ENCODE results near the gene APOC1. TPM values are rescaled to one million over a fixed set of nuclear protein-coding genes. Genes with fewer than 3 reads are reported as not detected.
"Not testable (repeated sequence)": the region's sequence is repeated elsewhere in the genome, so short reads cannot be mapped to it uniquely, and the experiment has no call there.

The APOC1 gene
- total RNA-seq, 1 donor from 2014 or later: 14.5 TPM

DNA sequence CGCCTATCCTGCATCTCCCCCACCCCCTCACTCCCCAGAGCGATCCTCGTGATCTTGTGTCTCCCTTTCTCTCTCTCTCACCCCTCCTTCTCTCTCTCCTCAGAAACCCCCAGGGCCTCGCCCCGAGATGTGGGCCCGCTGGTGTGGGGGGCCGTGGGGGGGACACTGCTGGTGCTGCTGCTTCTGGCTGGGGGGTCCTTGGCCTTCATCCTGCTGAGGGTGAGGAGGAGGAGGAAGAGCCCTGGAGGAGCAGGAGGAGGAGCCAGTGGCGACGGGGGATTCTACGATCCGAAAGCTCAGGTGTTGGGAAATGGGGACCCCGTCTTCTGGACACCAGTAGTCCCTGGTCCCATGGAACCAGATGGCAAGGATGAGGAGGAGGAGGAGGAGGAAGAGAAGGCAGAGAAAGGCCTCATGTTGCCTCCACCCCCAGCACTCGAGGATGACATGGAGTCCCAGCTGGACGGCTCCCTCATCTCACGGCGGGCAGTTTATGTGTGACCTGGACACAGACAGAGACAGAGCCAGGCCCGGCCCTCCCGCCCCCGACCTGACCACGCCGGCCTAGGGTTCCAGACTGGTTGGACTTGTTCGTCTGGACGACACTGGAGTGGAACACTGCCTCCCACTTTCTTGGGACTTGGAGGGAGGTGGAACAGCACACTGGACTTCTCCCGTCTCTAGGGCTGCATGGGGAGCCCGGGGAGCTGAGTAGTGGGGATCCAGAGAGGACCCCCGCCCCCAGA, 36.1 kb upstream of the APOC1 start:
- H3K9me3 ChIP-seq: no peaks in the 10 kb centered on the region
- H3K36me3 ChIP-seq: peaks cover 0 to 37% of the 10 kb centered on the region in 2 donors
- TF ChIP-seq POLR2AphosphoS5 (IDR thresholded peaks at IDR 0.05; ENCODE audit: insufficient read depth in 1 of 2, low read depth in 1 of 2): no peak
- TF ChIP-seq POLR2A (IDR thresholded peaks at IDR 0.05): no peak
- TF ChIP-seq, protein P1, sequence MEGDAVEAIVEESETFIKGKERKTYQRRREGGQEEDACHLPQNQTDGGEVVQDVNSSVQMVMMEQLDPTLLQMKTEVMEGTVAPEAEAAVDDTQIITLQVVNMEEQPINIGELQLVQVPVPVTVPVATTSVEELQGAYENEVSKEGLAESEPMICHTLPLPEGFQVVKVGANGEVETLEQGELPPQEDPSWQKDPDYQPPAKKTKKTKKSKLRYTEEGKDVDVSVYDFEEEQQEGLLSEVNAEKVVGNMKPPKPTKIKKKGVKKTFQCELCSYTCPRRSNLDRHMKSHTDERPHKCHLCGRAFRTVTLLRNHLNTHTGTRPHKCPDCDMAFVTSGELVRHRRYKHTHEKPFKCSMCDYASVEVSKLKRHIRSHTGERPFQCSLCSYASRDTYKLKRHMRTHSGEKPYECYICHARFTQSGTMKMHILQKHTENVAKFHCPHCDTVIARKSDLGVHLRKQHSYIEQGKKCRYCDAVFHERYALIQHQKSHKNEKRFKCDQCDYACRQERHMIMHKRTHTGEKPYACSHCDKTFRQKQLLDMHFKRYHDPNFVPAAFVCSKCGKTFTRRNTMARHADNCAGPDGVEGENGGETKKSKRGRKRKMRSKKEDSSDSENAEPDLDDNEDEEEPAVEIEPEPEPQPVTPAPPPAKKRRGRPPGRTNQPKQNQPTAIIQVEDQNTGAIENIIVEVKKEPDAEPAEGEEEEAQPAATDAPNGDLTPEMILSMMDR (IDR thresholded peaks at IDR 0.05): no peak
- intact Hi-C loops (cut with DNase I): no loop called here
- no peak overlapping the region for H3K27ac ChIP-seq
- DNase-seq (ENCODE audit: extremely low spot score in 2 of 2): no peak
- H3K4me3 ChIP-seq: no peak overlapping the region
- peaks cover 6% of the 10 kb centered on the region for H3K4me1 ChIP-seq
- H3K27me3 ChIP-seq: no peaks in the 10 kb centered on the region

DNA sequence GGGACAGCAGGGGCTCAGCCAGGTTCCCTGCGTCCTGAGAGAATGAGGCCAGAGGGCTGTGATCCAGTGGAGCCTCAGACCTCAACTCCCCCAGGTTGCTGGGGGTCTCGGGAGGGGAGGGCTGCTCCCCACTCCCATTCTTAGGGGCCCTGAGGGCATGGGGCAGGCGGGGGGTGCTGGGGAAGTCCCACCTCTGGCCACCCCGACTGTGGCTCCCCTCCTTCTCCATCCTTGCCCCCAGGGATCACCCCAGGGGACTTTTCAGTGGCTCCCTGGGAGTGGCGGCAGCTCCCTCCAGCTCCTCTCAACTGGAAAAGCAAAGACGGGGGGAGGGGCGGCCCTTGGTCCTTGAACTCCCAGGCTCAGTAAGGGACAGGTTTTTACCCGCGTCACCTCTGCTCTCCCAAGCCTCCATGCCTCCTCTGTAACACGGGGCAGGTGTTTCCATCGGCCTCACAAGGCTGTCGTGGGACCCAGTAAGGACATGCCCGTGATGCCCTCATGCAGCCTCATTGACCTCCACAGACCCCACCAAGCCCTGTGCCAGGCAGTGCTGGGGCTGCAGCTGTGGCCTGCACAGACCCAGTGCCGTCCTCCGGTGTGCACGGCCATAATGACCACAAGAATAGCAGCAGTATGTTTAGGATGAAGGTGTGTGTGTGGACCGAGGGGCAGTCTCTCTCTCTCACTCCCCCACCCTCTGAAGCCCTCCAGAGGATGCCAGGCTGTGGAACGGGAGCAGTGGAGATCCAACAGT, 34.9 kb upstream of the APOC1 start:
- no peak overlapping the region for H3K27ac ChIP-seq
- TF ChIP-seq POLR2AphosphoS5 (IDR thresholded peaks at IDR 0.05; ENCODE audit: insufficient read depth in 1 of 2, low read depth in 1 of 2): no peak
- no peak for TF ChIP-seq POLR2A (IDR thresholded peaks at IDR 0.05)
- TF ChIP-seq, protein P1 (IDR thresholded peaks at IDR 0.05): no peak
- H3K36me3 ChIP-seq: peaks cover 0 to 36% of the 10 kb centered on the region in 2 donors
- no peaks in the 10 kb centered on the region for H3K27me3 ChIP-seq
- intact Hi-C loops (cut with DNase I): no loop called here
- H3K4me3 ChIP-seq: no peak overlapping the region
- no peak for DNase-seq (ENCODE audit: extremely low spot score in 2 of 2)
- H3K9me3 ChIP-seq: no peaks in the 10 kb centered on the region
- H3K4me1 ChIP-seq: peaks cover 6% of the 10 kb centered on the region

DNA sequence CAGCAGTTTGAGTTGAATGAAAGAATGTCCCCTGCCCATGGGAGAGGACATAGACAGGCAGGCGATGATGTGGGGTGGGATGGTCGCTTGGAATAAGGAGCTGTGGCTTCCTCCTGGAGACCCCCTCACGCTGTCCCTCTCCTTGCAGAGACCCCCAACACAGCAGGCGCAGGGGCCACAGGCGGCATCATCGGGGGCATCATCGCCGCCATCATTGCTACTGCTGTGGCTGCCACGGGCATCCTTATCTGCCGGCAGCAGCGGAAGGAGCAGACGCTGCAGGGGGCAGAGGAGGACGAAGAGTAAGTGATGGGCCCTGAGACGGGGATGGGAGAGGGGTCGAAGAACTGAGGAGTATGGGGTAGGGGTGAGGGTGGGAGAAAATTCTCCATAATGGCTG, 32.3 kb upstream of the APOC1 start:
- peaks cover 0 to 30% of the 10 kb centered on the region in 2 donors for H3K36me3 ChIP-seq
- no peak for DNase-seq (ENCODE audit: extremely low spot score in 2 of 2)
- H3K27ac ChIP-seq: no peak overlapping the region
- TF ChIP-seq, protein P1 (IDR thresholded peaks at IDR 0.05): no peak
- TF ChIP-seq POLR2A (IDR thresholded peaks at IDR 0.05): no peak
- TF ChIP-seq POLR2AphosphoS5 (IDR thresholded peaks at IDR 0.05; ENCODE audit: insufficient read depth in 1 of 2, low read depth in 1 of 2): no peak
- H3K27me3 ChIP-seq: no peaks in the 10 kb centered on the region
- H3K4me3 ChIP-seq: no peak overlapping the region
- H3K9me3 ChIP-seq: no peaks in the 10 kb centered on the region
- no peaks in the 10 kb centered on the region for H3K4me1 ChIP-seq
- intact Hi-C loops (cut with DNase I): no loop called here

GRCh38 chr19:44882619-44883397, 31.6 kb upstream of the APOC1 start:
- H3K27me3 ChIP-seq; H3K4me3 ChIP-seq; H3K9me3 ChIP-seq; DNase-seq (ENCODE audit: extremely low spot score in 2 of 2); H3K4me1 ChIP-seq; H3K27ac ChIP-seq; intact Hi-C loops (cut with DNase I): not testable (repeated sequence)
- H3K36me3 ChIP-seq: peaks cover 0 to 30% of the 10 kb centered on the region in 2 donors

DNA sequence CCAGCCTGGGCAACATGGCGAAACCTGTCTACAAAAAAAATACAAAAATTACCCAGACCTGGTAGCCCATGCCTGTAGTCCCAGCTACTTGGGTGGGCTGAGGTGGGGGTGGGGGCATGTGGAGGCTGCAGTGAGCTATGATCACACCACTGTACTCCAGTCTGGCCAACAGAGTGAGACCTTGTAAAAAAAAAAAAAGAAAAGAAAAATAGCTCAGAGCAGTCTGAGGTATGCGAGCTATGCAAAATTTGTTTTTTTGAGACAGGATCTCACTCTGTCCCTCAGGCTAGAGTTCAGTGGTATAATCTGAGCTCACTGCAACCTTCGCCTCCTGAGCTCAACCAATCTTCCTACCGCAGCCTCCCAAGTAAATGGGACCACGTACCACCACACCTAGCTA, 30.5 kb upstream of the APOC1 start:
- DNase-seq (ENCODE audit: extremely low spot score in 2 of 2): no peak
- TF ChIP-seq POLR2A (IDR thresholded peaks at IDR 0.05): no peak
- H3K4me1 ChIP-seq: no peaks in the 10 kb centered on the region
- intact Hi-C loops (cut with DNase I): no loop called here
- no peaks in the 10 kb centered on the region for H3K27me3 ChIP-seq
- H3K27ac ChIP-seq: no peak overlapping the region
- H3K36me3 ChIP-seq: peaks cover 0 to 21% of the 10 kb centered on the region in 2 donors
- no peaks in the 10 kb centered on the region for H3K9me3 ChIP-seq
- no peak overlapping the region for H3K4me3 ChIP-seq

Data from vagina (tissue), 2 donors.